H1 (cell line): ENCODE results near the gene VNN1. TPM values are rescaled to one million over a fixed set of nuclear protein-coding genes. Genes with fewer than 3 reads are reported as not detected.

Experiments used
- MAFK ChIP-seq: IDR thresholded peaks from 2 replicates; pipeline ENCODE4 v1.6.1; 2012; ENCODE audit warnings: low read depth, mild to moderate bottlenecking, improper control_type of control experiment, low read length
- MAX ChIP-seq: IDR thresholded peaks from 2 replicates; pipeline ENCODE4 v1.6.1; 2012; ENCODE audit warnings: inconsistent platforms
- SP2 ChIP-seq: IDR thresholded peaks from 2 replicates; pipeline ENCODE4 v1.6.1; 2012; ENCODE audit warnings: mild to moderate bottlenecking, low read length, inconsistent platforms
- TAF7 ChIP-seq: optimal IDR thresholded peaks from 2 replicates; pipeline ENCODE3; 2011; ENCODE audit warnings: low read depth, mild to moderate bottlenecking, inconsistent platforms, low read length, moderate library complexity, borderline replicate concordance
- polyA plus RNA-seq, 7 experiments: library from polyadenylated mRNA; depleted of rRNA in 3 of 7; stranded (reverse) in 5 of 7; unstranded in 2 of 7; fragments of >200 nt in 5 of 7; fragments of 200-250 nt in 2 of 7; gene quantifications; 1 replicate in 5 of 7; 2 replicates in 1 of 7; 4 replicates in 1 of 7; pipeline versions ENCODE4 v1.2.1 to v1.2.3, GENCODE V29; 2011 to 2013; ENCODE audit warnings: missing spikeins in 2 of 7, mixed read lengths in 2 of 7
- total RNA-seq: library from RNA; stranded (reverse); fragmentation: NEBNext Ultra II Directional; extraction: Animal tissue kit (Norgen Biotek cat#: 25700); gene quantifications from 2 replicates; pipeline ENCODE4 v1.2.1, GENCODE V29; 2021

VNN1 gene
- total and polyA plus RNA-seq, 2 of the 8 experiments (the other 6 are each of a cell fraction or from before 2014, with no cell fraction given) = not detected

DNA sequence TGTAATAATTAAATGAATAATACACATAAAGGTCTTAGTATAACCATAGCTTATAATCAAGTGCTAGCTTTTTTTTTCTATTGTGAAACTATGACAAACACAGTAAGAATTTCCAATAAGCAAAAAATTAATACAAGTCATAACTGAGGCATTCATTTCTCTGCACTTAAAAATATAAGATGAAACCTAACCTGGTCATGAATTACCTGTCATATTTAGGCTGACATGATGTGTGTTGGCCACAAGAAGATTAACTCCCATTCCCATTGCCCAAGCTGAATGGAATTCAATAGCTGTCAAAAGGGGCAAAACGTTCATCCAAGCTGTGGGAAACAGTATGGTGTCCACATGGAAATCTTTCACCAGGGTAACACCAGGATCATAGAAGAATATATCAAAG, 38.4 kb upstream of the VNN1 start (continued):
- TF ChIP-seq TAF7 = no peak
- no peak for TF ChIP-seq MAX
- TF ChIP-seq MAFK = no peak
- no peak for TF ChIP-seq SP2
- TF ChIP-seq, all 59 proteins: peak for 0
